NK-92 (cell line): ENCODE measurements around the gene CYLD.

ENCODE experiments used
- DNase-seq: peaks from one replicate; lab custom pipeline; 2025; ENCODE audit not compliant: unreplicated experiment; lab: John Stamatoyannopoulos, UW

The CYLD gene

DNA sequence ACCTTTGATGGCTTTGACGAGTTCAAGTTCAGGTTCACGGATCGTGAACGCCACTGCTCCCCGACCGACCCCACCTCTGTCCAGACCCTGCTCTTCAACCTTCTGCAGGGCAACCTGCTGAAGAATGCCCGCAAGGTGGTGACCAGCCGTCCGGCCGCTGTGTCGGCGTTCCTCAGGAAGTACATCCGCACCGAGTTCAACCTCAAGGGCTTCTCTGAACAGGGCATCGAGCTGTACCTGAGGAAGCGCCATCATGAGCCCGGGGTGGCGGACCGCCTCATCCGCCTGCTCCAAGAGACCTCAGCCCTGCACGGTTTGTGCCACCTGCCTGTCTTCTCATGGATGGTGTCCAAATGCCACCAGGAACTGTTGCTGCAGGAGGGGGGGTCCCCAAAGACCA lies 30.8 kb upstream of the CYLD start:
- DNase-seq, result no peak

DNA sequence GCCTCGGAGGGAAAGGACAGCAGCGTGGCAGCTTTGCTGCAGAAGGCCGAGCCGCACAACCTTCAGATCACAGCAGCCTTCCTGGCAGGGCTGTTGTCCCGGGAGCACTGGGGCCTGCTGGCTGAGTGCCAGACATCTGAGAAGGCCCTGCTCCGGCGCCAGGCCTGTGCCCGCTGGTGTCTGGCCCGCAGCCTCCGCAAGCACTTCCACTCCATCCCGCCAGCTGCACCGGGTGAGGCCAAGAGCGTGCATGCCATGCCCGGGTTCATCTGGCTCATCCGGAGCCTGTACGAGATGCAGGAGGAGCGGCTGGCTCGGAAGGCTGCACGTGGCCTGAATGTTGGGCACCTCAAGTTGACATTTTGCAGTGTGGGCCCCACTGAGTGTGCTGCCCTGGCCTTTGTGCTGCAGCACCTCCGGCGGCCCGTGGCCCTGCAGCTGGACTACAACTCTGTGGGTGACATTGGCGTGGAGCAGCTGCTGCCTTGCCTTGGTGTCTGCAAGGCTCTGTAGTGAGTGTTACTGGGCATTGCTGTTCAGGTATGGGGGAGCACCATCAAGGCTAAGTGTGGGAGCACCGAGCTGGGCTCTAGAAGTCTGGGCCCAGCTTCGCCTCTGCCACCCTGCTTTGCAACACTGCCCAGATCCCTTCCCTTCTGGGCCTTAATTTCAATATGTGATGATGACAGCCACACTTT lies 29.9 kb upstream of the CYLD start:
- DNase-seq, result no peak

DNA sequence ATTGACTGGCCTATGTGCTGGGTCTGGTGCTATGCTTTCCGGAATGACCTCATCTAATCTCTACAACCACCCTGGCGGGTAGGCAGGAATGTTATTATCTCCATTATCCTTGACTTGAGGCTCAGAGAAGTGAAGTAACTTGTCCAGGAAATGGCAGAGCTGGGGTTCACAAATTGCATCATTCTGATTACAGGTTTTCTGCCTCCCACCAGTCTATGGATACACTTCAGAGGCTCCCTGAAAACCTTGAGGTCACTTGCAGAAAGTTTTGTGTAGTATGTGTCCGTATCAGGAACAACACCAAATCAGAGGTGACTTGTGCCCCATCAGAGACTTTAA lies 29.4 kb upstream of the CYLD start:
- DNase-seq, result no peak

DNA sequence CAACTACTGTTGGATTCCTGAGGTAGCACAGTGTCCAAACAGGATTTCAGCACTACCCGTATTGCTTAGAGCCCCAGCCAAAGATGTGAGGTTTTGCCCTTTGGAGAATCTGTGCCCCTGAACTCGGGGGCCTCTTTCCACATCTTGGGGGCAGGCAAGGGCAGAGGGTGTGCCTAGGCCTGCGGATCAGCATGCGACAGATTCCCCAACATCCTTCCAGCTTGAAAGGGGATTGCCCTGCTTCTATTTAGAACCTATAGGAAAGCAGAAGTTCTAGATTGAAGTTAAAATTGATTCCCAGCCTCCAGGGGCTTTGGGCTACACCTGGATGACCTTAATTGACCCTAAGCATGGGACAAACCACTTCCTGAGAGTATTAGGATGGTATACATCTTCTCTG lies 28.9 kb upstream of the CYLD start:
- DNase-seq, result no peak

DNA sequence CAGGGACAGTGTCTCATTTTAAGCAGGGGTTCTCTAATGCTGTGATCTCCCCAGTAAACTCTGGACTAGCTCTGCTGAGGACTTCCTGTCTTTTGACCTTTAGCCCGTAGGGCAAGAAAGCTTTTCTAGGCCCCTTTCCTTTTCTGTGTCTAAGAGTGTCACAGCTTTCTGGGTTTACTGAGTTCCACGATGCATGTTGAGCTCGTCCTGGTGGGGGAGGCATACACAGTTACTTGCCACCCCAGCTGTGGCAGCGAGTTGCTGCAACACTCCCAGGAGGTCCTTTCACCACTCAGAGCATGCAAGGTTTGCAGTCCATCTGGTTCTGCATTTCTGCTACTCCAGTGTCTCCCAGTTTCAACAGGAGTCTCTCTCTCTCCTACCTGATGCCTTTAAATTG lies 24.8 kb upstream of the CYLD start:
- no peak for DNase-seq

DNA sequence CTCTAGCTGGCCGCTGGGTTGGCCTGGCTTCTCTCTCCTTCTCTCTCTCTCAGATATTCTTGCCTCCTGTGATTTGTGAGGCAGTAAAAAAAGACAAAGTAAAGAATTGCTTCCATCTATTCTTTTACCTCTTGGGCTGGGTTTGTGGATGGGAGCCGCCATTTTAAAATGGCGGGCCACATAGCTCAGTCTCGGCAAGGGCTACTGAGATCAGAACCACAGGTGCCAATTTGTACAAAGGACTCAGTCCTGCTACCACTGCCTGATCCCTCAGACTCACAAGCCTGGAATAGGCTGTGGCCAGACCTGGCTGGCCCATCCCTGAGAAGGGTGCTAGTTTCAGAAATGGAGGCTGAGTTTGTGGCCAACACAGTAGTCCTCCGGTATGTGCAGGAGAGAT lies 24.4 kb upstream of the CYLD start:
- no peak for DNase-seq

DNA sequence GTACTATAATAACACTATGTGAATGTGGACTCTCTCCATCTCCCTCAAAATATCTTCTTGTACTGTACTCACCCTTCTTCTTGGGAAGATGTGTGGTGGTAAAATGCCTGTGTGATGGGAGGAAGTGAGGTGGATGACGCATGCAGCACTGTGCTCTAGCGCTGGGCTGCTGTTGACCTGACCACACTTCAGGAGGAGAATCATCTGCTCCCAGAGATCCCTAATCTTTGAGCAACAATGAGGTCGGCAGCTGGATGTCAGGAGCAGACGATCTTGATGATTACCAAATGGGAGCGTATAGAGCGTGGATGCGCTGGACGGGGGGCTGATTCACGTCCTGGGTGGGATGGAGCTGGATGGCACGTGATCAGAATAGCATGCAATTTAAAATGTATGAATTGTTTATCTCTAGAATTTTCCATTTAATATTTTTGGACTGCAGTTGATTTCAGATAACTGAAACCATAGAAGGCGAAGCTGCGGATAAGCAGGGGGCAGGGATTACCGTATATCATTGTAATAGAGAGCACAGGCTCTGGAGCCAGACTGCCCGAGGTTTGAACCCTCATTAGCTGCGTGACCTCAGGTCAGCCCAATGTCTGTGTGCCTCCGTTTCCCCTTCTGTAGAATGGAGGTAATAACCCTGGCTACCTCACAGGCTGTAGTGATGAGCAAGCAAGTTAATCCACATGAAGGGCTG lies 23.7 kb upstream of the CYLD start:
- no peak for DNase-seq

DNA sequence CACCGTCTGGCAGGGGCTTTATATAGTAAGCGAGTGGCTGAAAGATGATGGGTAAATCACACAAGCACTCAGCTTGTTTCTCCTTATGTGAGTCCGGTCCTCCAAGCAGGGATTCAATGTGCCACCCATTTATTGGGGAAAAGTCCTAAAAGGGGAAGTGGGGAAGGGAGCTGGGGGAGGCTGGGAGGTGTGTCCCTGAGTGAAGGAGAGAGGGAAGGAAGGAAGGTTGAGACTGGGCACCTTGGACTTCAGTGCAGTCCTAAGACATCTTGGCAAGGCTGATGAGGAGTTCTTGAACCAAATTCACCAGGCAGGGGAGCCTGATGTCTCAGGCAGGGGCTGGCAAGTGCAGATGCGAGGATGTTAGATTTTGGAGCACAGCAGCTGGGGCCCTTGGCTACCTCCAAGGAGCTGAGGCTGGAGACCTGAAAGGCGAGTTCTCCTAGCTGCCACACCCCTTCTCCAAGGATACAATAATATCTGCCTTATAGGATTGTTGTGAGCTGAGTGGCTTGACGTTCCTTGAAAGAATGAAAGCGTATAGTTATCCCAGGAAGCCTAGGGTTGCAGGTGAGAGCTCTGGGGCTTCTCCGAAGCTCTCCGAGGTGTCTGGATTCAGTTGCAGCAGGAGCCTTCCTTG lies 23.0 kb upstream of the CYLD start:
- no peak for DNase-seq

DNA sequence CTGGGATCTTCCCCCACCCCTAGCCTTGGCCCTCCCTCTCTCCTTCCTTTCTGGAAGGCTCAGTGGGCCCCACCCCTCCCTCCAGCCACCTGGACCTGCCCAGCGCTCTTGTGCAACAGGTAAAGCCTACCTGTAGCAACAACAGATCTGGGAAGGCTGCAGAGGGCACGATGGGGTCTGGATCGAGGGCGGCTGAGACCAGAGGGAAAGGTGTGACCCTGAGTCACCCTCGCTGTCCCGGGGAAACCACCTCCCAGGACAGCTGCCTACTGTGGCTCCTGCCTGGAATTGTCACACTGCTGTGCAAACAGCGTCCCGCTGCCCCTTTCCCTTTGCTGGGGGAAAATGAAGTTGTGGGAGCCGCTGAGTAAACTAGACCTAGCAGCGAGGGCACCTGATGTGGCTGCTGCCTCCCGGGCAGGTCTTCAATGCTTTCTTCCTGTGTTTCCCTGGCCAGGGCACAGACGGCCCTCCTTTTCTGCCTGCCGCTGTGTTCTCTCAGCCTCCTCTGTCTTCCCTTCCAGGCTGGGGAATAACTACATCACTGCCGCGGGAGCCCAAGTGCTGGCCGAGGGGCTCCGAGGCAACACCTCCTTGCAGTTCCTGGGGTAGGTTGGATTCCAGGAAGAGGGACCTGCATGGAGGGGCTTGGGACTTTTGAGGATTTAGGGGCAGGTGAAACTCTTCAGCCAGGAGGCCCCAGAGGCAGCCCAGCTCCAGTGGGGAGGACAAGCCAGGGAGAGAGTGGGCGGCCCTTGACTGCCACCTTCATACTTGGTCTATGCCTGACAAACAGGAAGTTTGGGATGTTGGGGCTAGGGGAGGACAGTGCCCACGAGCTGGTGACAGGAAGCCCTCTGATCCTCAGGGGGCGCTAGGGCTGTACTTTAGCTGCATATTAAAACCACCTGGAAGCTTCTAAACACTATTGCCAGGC lies 22.2 kb upstream of the CYLD start:
- DNase-seq, result no peak

DNA sequence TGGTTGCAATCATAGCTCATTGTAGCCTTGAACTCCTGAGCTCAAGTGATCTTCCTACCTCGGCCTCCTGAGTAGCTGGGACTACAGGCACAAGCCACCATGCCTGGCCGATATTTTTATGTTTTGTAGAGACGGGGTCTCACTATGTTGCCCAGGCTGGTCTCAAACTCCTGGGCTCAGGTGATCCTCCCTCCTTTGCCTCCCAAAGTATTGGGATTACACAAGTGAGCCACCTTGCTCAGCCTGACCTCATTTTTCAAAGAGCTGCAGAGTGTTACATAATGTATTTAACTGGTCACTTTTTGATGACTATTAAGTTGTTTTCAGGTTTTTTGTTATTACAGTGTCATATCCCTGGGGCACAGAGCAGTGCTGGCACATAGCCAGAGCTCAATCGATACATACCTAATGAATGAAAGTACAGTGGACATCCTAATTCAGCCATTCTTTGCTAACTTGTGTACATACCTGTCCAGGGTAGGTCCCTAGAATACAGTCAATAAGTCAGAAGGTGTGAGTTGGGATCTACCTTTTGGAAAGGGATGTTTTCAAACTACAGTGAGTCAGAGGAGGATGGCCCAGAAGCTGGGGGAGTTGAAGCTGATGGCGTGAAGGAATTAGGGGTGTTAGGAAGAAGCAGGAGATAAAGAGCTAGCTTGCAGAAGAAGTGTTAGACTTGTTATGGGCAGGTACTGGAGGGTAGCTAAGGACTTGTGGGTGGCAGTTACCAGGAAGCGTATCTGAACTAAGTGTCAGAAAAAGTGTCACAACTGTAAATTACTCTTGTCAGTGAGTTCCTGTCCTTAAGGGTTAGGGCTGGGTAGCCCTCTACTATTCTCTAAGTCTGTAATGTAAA lies 20.1 kb upstream of the CYLD start:
- no peak for DNase-seq

DNA sequence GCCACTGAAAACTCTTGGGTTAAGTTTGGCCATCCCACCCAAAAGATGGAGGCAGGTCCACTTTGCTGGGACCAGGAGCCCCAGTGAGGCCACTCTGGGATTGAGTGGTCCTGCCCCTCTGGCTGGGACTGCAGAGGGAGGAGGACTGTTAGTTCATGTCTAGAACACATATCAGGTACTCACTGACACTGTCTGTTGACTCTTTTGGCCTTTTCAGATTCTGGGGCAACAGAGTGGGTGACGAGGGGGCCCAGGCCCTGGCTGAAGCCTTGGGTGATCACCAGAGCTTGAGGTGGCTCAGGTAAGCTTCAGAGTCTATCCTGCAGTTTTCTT lies 19.5 kb upstream of the CYLD start:
- DNase-seq, result no peak

DNA sequence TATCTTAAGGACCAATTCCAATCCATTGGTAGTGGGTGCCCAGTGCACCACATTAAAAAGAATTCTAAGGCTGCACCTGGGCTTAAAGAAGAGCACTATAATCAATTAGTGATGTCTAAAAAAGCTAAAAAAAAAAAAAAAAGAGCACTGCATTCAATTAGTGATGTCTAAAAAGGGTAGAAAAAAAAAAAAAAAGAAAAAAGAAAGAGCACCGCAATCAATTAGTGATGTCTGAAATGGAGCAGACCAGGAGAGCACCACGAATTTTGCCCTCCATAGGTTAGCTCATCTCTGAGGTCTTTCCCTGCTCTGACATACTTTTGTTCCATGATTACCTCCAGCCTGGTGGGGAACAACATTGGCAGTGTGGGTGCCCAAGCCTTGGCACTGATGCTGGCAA lies 18.9 kb upstream of the CYLD start:
- DNase-seq, result no peak

DNA sequence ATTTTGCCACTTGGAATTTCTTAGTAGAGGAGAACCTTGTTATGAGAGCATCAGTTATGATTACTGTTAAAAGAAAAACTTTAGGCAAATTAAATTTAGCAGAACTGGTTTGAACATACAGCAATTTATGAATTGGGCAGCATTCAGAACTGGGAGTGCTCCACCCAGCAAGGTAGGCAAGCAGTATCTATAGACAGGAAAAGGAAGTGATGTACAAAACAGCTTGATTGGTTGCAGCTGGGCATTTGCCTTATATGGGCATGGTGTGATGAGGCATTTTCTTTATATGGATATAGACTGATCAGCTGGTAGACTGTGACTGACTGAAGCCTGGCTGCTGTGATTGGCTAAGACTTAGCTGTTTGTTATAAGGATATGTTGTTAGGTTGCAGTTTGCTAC lies 17.6 kb upstream of the CYLD start:
- no peak for DNase-seq

DNA sequence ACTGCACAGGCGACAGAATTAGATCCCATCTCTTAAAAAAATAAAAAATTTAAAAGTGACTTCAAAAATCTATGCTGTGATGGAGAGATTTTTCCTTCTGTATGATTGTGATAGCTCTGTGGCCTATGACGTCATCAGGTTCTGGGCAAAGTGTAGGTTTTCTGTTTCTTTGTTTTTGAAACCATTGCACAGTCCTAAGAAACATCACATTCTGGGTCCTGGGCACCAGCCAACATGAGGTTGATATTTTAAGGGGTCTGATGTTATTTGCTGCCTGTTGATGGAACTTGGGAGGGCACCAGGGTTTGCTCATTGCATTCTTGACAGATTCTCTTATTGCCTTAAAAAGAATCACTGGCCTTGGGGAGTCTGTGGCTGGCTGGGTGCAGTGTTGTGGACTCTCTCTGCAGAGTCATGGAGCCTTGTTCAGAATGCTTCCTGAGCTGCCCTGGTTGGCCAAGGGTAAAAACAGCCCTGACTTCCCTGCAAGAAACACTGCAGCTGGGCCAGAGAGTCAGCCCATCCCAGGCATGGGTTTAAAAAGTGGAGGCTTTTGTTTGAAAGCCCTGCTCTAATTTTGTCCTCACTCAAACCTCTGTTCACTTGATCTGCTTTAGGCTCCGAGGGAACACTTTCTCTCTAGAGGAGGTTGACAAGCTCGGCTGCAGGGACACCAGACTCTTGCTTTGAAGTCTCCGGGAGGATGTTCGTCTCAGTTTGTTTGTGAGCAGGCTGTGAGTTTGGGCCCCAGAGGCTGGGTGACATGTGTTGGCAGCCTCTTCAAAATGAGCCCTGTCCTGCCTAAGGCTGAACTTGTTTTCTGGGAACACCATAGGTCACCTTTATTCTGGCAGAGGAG lies 10.5 kb upstream of the CYLD start:
- DNase-seq, result no peak

DNA sequence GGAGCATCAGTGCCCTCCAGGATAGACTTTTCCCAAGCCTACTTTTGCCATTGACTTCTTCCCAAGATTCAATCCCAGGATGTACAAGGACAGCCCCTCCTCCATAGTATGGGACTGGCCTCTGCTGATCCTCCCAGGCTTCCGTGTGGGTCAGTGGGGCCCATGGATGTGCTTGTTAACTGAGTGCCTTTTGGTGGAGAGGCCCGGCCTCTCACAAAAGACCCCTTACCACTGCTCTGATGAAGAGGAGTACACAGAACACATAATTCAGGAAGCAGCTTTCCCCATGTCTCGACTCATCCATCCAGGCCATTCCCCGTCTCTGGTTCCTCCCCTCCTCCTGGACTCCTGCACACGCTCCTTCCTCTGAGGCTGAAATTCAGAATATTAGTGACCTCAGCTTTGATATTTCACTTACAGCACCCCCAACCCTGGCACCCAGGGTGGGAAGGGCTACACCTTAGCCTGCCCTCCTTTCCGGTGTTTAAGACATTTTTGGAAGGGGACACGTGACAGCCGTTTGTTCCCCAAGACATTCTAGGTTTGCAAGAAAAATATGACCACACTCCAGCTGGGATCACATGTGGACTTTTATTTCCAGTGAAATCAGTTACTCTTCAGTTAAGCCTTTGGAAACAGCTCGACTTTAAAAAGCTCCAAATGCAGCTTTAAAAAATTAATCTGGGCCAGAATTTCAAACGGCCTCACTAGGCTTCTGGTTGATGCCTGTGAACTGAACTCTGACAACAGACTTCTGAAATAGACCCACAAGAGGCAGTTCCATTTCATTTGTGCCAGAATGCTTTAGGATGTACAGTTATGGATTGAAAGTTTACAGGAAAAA lies 9.7 kb upstream of the CYLD start:
- DNase-seq, result no peak

DNA sequence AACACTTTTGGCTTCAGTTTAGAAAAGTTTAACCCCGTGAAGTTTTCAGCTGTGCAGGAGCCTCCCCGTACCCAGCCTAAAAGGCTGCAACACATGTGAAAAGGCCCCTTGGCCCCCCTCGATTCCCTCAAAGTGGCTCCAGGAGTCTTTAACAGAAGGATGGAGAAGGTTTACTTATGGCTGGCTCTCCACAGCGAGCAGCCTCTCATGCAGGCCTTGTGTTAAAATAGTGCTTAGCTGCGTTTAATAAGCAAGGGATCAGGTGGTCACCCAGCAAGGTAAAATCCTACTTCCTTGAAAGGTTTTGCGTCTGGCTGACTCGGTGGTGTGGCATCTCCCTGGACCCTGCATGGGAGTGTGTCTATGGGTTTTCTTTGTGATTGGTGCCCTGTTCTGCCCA lies 8.4 kb upstream of the CYLD start:
- DNase-seq, result no peak

DNA sequence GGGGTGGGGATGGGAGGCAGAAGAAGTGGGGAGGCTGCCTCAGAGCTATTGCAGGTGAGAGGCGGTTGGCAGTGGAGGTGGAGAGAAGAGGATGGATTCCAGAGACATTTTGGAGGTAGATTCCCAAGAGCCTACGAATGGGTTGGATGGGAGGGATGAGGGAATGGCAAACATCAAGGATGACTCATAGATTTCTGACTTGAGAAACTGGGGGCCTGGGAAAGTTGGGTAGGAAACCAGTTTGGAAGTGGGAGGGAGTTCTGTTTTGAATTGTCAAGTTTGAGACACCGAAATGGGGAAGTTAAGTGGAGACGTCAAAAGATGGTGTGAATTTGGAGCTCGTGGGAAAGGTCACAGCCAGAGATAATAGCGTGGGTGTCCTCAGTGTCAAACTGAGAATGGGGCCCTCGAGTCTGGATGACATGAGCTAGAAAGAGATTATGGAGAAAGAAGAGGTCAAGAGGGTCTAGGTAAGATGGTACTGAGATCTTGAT lies 6.2 kb upstream of the CYLD start:
- no peak for DNase-seq

DNA sequence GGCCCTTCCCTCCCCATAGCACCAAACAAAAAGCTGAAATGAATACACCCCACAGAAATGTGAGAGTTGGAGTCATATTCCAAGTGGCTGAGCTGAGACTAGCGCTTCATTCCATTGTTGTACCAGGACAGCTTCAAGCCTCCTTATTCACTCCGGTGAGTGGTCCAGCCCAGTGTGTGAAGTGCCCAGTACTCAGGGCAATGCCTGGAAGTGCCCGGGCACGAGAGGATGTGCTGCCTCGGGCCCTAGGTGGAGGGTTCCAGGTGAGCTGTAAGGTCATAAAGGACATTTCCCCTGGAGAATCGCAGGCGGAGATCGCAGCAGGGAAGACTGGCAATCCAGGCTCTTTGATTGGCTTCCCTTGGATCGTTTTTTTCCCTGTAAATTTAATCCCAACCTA lies 5.4 kb upstream of the CYLD start:
- no peak for DNase-seq
